Vagina (tissue), 2 donors: ENCODE measurements around the gene COA5.

ENCODE experiments used
- CTCF ChIP-seq, 3 experiments: fragments of 450-650 bp in 2 of 3; fragments of 200-600 bp in 1 of 3; sonication (generic) in 1 of 3; IDR thresholded peaks; one replicate each; pipeline ENCODE4 v1.5.1; 2017 to 2019; ENCODE audit warnings: antibody characterized with exemption in 3 of 3, mild to moderate bottlenecking in 2 of 3, moderate library complexity in 2 of 3
- POLR2A ChIP-seq, 2 donors: fragments of 450-650 bp; IDR thresholded peaks; one replicate each; pipeline ENCODE4 v1.6.1; 2017; ENCODE audit warnings: antibody characterized with exemption in 2 of 2, mild to moderate bottlenecking in 2 of 2, moderate library complexity in 2 of 2

GRCh38 chr2:98586551-98587140 lies 21.7 kb downstream of the COA5 start:
- TF ChIP-seq CTCF (IDR thresholded peaks at IDR 0.05) (no peak), POLR2A (IDR thresholded peaks at IDR 0.05) (no peak)
